Stimulated activated CD4-positive, alpha-beta T cell treated with anti-CD3 and anti-CD28 coated beads, Interleukin-1b, Interleukin-23, amount 100 ng/mL, for 48 hours (primary cell): ENCODE measurements around the gene DPF1.

Experiments used
- DNase-seq: peaks from one replicate; pipeline ENCODE4 v3.0.0-alpha.2; 2020

The DPF1 gene

GRCh38 chr19:38218204-38218603 lies 5.8 kb downstream of the DPF1 start:
- DNase-seq = no peak

- DNase-seq = no peak
These were observed 7.0 kb downstream of the DPF1 start for GRCh38 chr19:38216785-38217641.

GRCh38 chr19:38213911-38214625 lies 10.0 kb downstream of the DPF1 start:
- DNase-seq = peak; percentile 82

GRCh38 chr19:38213469-38213868 lies 10.6 kb downstream of the DPF1 start:
- DNase-seq = no peak

- no peak for DNase-seq
These were observed 12.3 kb downstream of the DPF1 start for GRCh38 chr19:38211766-38212165.

- DNase-seq = no peak
These were observed 12.9 kb downstream of the DPF1 start for GRCh38 chr19:38211151-38211591.

GRCh38 chr19:38210458-38210987 lies 13.5 kb downstream of the DPF1 start:
- no peak for DNase-seq

GRCh38 chr19:38209671-38210457 lies 14.2 kb downstream of the DPF1 start:
- DNase-seq = no peak

- no peak for DNase-seq
These were observed 14.9 kb downstream of the DPF1 start for GRCh38 chr19:38209152-38209551.

- no peak for DNase-seq
These were observed 15.5 kb downstream of the DPF1 start for GRCh38 chr19:38208571-38208970.

GRCh38 chr19:38207543-38207942 lies 16.5 kb downstream of the DPF1 start:
- no peak for DNase-seq

GRCh38 chr19:38206928-38207327 lies 17.1 kb downstream of the DPF1 start:
- DNase-seq = no peak

- DNase-seq = no peak
These were observed 17.8 kb downstream of the DPF1 start for GRCh38 chr19:38206006-38206745.

GRCh38 chr19:38204728-38205127 lies 19.3 kb downstream of the DPF1 start:
- no peak for DNase-seq

GRCh38 chr19:38204096-38204495 lies 19.9 kb downstream of the DPF1 start:
- no peak for DNase-seq

GRCh38 chr19:38203197-38203596 lies 20.8 kb downstream of the DPF1 start:
- DNase-seq = no peak

GRCh38 chr19:38202504-38202903 lies 21.5 kb downstream of the DPF1 start:
- no peak for DNase-seq

- no peak for DNase-seq
These were observed 22.3 kb downstream of the DPF1 start for GRCh38 chr19:38201731-38202130.

- no peak for DNase-seq
These were observed 24.7 kb downstream of the DPF1 start for GRCh38 chr19:38199340-38199739.

GRCh38 chr19:38197937-38198704 lies 25.9 kb downstream of the DPF1 start:
- no peak for DNase-seq

- no peak for DNase-seq
These were observed 26.9 kb downstream of the DPF1 start for GRCh38 chr19:38196948-38197656.
